Breast epithelium (tissue), 4 donors: ENCODE results near the gene RAMP1. TPM values are rescaled to one million over a fixed set of nuclear protein-coding genes. Genes with fewer than 3 reads are reported as not detected.
A peak's percentile ranks its signal among the peaks of the same experiment; 100 is the strongest.

Experiments
- DNase-seq, 2 donors: peaks; one replicate each; pipeline ENCODE4 v3.0.0-alpha.2; 2019; ENCODE audit warnings: low spot score in 2 of 2
- H3K27ac ChIP-seq, 2 donors: fragments of 200-600 bp; sonication (generic) in 1 of 2; one replicate each; pipeline ENCODE4 v1.5.1; 2016 to 2019; ENCODE audit warnings: mild to moderate bottlenecking in 1 of 2
- H3K27me3 ChIP-seq, 2 donors: fragments of 200-600 bp; sonication (generic) in 1 of 2; one replicate each; pipeline versions ENCODE4 v1.5.1 to v1.6.0; 2017 to 2019; ENCODE audit warnings: control low read depth in 1 of 2, mild to moderate bottlenecking in 1 of 2
- H3K36me3 ChIP-seq: fragments of 200-600 bp; one replicate; pipeline ENCODE4 v1.5.1; 2019
- H3K4me1 ChIP-seq, 2 donors: fragments of 200-600 bp; sonication (generic); one replicate each; pipeline ENCODE4 v1.5.1; 2016 to 2019; ENCODE audit warnings: control low read depth in 1 of 2
- H3K4me3 ChIP-seq, 3 donors: fragments of 200-600 bp; sonication (generic); 1 replicate in 2 of 3; 2 replicates in 1 of 3; pipeline ENCODE4 v1.5.1; 2016 to 2019; ENCODE audit warnings: mild to moderate bottlenecking in 3 of 3, moderate library complexity in 2 of 3
- H3K9me3 ChIP-seq, 2 donors: fragments of 200-600 bp; sonication (generic) in 1 of 2; one replicate each; pipeline ENCODE4 v1.5.1; 2016 to 2019; ENCODE audit warnings: control low read depth in 1 of 2
- POLR2A ChIP-seq: fragments of 450-650 bp; IDR thresholded peaks from one replicate; pipeline ENCODE4 v1.6.1; 2016; ENCODE audit warnings: antibody characterized with exemption, mild to moderate bottlenecking, moderate library complexity
- POLR2AphosphoS5 ChIP-seq, 3 donors: sonication (generic); formaldehyde crosslinking; IDR thresholded peaks; one replicate each; pipeline ENCODE4 v1.6.1; 2017; ENCODE audit warnings: antibody characterized with exemption in 3 of 3
- intact Hi-C: fragments of 100-400 bp; cut with DNase I; formaldehyde crosslinking; loops from one replicate; pipeline ENCODE4 v1.15.1; 2023; ENCODE audit warnings: low total_unique reads
- total RNA-seq, 3 donors: library from RNA; depleted of rRNA; stranded (reverse); fragments of >200 nt; gene quantifications; one replicate each; pipeline ENCODE4 v1.1.0, GENCODE V29; 2016
- TF ChIP-seq, protein P1 (sequence below), 3 donors: fragments of 450-650 bp; IDR thresholded peaks; one replicate each; pipeline ENCODE4 v1.5.1; 2016 to 2017; ENCODE audit warnings: antibody characterized with exemption in 3 of 3, mild to moderate bottlenecking in 3 of 3, moderate library complexity in 3 of 3

The RAMP1 gene
- total RNA-seq, 3 donors from 2014 or later = 8.2 to 25.9 TPM; not detected in 1

GRCh38 chr2:237885931-237886684 is 26.7 kb downstream of the RAMP1 start:
- peak in 1 of 2 donors; percentile 48 for DNase-seq
- no peaks in the 10 kb centered on the region for H3K27me3 ChIP-seq
- H3K4me1 ChIP-seq = no peaks in the 10 kb centered on the region
- intact Hi-C loops = no loop called here
- no peak overlapping the region for H3K4me3 ChIP-seq
- peak overlapping the region in 1 of 2 donors; percentile 77 for H3K27ac ChIP-seq
- no peaks in the 10 kb centered on the region for H3K9me3 ChIP-seq
- H3K36me3 ChIP-seq = no peaks in the 10 kb centered on the region
- TF ChIP-seq POLR2A (no peak), POLR2AphosphoS5 (IDR thresholded peaks at IDR 0.05) (no peak)
- TF ChIP-seq, protein P1, sequence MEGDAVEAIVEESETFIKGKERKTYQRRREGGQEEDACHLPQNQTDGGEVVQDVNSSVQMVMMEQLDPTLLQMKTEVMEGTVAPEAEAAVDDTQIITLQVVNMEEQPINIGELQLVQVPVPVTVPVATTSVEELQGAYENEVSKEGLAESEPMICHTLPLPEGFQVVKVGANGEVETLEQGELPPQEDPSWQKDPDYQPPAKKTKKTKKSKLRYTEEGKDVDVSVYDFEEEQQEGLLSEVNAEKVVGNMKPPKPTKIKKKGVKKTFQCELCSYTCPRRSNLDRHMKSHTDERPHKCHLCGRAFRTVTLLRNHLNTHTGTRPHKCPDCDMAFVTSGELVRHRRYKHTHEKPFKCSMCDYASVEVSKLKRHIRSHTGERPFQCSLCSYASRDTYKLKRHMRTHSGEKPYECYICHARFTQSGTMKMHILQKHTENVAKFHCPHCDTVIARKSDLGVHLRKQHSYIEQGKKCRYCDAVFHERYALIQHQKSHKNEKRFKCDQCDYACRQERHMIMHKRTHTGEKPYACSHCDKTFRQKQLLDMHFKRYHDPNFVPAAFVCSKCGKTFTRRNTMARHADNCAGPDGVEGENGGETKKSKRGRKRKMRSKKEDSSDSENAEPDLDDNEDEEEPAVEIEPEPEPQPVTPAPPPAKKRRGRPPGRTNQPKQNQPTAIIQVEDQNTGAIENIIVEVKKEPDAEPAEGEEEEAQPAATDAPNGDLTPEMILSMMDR (IDR thresholded peaks at IDR 0.05) = no peak

DNA sequence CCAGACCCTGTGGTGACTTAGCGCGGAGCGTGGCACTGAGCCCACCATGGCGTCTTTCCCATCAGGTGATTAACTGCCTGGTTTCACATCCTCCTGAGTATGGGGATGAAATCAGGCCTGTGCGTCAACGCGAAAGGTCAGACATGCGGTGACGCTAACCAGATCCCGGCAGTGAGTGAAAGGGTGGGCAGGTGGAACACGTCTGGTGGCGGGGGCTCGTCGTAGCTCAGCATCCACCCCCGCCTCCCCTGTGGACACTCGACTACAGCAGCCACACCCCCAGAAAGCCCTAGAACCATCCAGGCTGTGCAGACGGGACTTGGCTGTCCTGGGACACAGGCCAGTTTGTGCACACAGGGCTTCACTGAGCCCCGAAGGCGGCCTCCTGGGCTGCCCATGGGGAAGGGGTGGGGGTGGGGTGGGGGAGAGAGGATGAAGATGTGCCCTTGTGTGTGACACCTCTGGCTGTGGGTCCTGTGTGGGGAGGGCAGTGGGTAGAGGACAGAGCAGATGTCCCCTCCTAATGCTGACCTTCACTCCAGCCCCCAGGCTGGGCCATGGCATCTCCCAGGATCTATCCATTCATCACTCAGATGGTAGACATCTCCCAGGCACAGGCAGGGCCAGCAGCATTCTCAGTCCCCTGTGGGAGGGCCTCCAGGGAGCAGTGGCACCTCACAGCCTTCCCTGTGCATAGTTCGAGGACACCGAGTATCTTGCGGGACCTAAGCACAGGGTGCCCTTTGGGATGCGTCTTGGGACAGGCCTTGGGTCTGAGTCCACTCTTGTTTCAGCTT is 27.5 kb downstream of the RAMP1 start:
- no peaks in the 10 kb centered on the region for H3K36me3 ChIP-seq
- H3K27ac ChIP-seq = peak overlapping the region in 1 of 2 donors; percentile 77
- H3K27me3 ChIP-seq = no peaks in the 10 kb centered on the region
- TF ChIP-seq POLR2AphosphoS5 (IDR thresholded peaks at IDR 0.05) (peak in 1 of 3 donors; percentile 71), POLR2A (no peak)
- H3K4me3 ChIP-seq = no peak overlapping the region
- intact Hi-C loops = no loop called here
- H3K9me3 ChIP-seq = no peaks in the 10 kb centered on the region
- H3K4me1 ChIP-seq = no peaks in the 10 kb centered on the region
- peak in 1 of 2 donors; percentile 50 for DNase-seq

GRCh38 chr2:237888389-237888788 is 29.0 kb downstream of the RAMP1 start:
- Histone ChIP-seq H3K4me1 (no peaks in the 10 kb centered on the region), H3K4me3 (no peak overlapping the region), H3K9me3 (no peaks in the 10 kb centered on the region), H3K27ac (peak overlapping the region in 1 of 2 donors; percentile 77), H3K27me3 (no peaks in the 10 kb centered on the region), H3K36me3 (no peaks in the 10 kb centered on the region)
- TF ChIP-seq, protein P1 (IDR thresholded peaks at IDR 0.05) = no peak
- TF ChIP-seq POLR2AphosphoS5 (IDR thresholded peaks at IDR 0.05) = no peak
- no peak for TF ChIP-seq POLR2A
- intact Hi-C loops = no loop called here
- DNase-seq = no peak

GRCh38 chr2:237889016-237889415 is 29.6 kb downstream of the RAMP1 start:
- intact Hi-C loops = no loop called here
- no peak for TF ChIP-seq POLR2AphosphoS5 (IDR thresholded peaks at IDR 0.05)
- TF ChIP-seq, protein P1 (IDR thresholded peaks at IDR 0.05) = no peak
- no peak for TF ChIP-seq POLR2A
- Histone ChIP-seq H3K27me3 (no peaks in the 10 kb centered on the region), H3K4me1 (no peaks in the 10 kb centered on the region), H3K27ac (no peak overlapping the region), H3K4me3 (no peak overlapping the region), H3K36me3 (no peaks in the 10 kb centered on the region), H3K9me3 (no peaks in the 10 kb centered on the region)
- peak in 1 of 2 donors; percentile 42 for DNase-seq

DNA sequence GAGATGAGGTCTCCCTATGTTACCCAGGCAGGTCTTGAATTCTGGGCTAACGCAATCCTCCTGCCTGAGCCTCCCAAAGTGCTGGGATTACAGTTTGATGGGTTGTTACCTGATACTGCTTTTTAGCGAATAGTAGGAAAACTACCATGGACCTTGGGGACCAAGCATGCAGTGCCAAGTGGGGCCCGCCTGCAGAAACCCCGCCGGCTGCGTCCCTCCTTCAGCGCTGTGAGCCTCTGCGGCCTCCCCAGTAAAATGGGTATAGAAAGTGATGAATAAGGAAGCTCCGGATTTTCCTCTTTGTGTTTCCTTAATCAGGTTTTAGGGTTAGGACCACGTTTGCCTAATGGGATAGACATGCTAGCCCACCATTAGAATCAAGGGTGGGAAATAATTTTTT is 30.4 kb downstream of the RAMP1 start:
- Histone ChIP-seq H3K27ac (no peak overlapping the region), H3K36me3 (no peaks in the 10 kb centered on the region), H3K4me1 (no peaks in the 10 kb centered on the region), H3K27me3 (no peaks in the 10 kb centered on the region), H3K4me3 (no peak overlapping the region), H3K9me3 (no peaks in the 10 kb centered on the region)
- intact Hi-C loops = no loop called here
- TF ChIP-seq POLR2AphosphoS5 (IDR thresholded peaks at IDR 0.05) (no peak), POLR2A (no peak)
- TF ChIP-seq, protein P1 (IDR thresholded peaks at IDR 0.05) = no peak
- DNase-seq = no peak
